Endothelial cell of umbilical vein (primary cell): ENCODE results near the gene SLC27A4. TPM values are rescaled to one million over a fixed set of nuclear protein-coding genes. Genes with fewer than 3 reads are reported as not detected.

Source experiments
- BruUV-seq: library from RNA; stranded (reverse); fragments of 400-500 nt; replicated peaks from 2 replicates; lab custom pipeline; 2021; lab: Mats Ljungman, UMichigan
- CTCF ChIA-PET: fragments of 300-600, 350-600 bp; sonication (Branson Sonifier 250); formaldehyde crosslinking; loops from one replicate; lab custom pipeline; 2021; ENCODE audit warnings: antibody characterized with exemption, inconsistent platforms; lab: Charles Lee
- POLR2A ChIA-PET: fragments of 300-600, 350-600 bp; sonication (Branson Sonifier 250); formaldehyde crosslinking; loops from one replicate; lab custom pipeline; 2021; ENCODE audit warnings: antibody characterized with exemption, inconsistent platforms; lab: Charles Lee
- DNase-seq: peaks from one replicate; pipeline ENCODE4 v3.0.0-alpha.2; 2011; ENCODE audit warnings: low read depth, low spot score
- FAIRE-seq: peaks from 2 replicates; lab custom pipeline; 2011; peaks lifted over from hg19 to GRCh38; lab: Jason Lieb, UNC
- H2AFZ ChIP-seq: 2 replicates; pipeline ENCODE4 v1.6.0; 2012; ENCODE audit warnings: low read depth, low read length, control low read depth, inconsistent platforms
- H3K27ac ChIP-seq: 2 replicates; pipeline ENCODE4 v1.5.1; 2011; ENCODE audit warnings: low read depth, mild to moderate bottlenecking, control low read depth, low read length, moderate library complexity; ENCODE audit not compliant: insufficient read depth
- H3K27me3 ChIP-seq, 2 experiments: 2 replicates each; pipeline versions ENCODE4 v1.6.0 to v1.6.1; 2011; ENCODE audit warnings: low read length in 2 of 2, mixed read lengths in 1 of 2; ENCODE audit not compliant: control insufficient read depth in 2 of 2, insufficient read depth in 2 of 2
- H3K36me3 ChIP-seq, 2 experiments: 2 replicates in 1 of 2; 3 replicates in 1 of 2; pipeline ENCODE4 v1.5.1; 2011; ENCODE audit warnings: low read length in 2 of 2, mild to moderate bottlenecking in 1 of 2, moderate library complexity in 1 of 2; ENCODE audit not compliant: control insufficient read depth in 2 of 2, insufficient read depth in 2 of 2; ENCODE audit errors: extremely low read depth in 1 of 2
- H3K4me1 ChIP-seq: 3 replicates; pipeline ENCODE4 v1.5.1; 2011; ENCODE audit warnings: mild to moderate bottlenecking, low read length; ENCODE audit not compliant: control insufficient read depth, insufficient read depth; ENCODE audit errors: extremely low read depth
- H3K4me2 ChIP-seq: 2 replicates; pipeline ENCODE4 v1.6.1; 2011; ENCODE audit warnings: low read length, control low read depth, mixed read lengths; ENCODE audit not compliant: insufficient read depth
- H3K4me3 ChIP-seq, 3 experiments: fragments of 200-600 bp in 1 of 3; sonication (generic), shearing (Covaris generic) in 1 of 3; replicated peaks in 1 of 3; 2 replicates each; pipeline ENCODE4 v1.5.1; 2011 to 2016; ENCODE audit warnings: control low read depth in 3 of 3, low read length in 3 of 3, mild to moderate bottlenecking in 2 of 3, inconsistent platforms in 1 of 3, low read depth in 1 of 3, moderate library complexity in 1 of 3; ENCODE audit not compliant: insufficient read depth in 1 of 3
- H3K79me2 ChIP-seq: 2 replicates; pipeline ENCODE4 v1.6.0; 2012; ENCODE audit warnings: low read length, inconsistent platforms; ENCODE audit not compliant: control insufficient read depth, insufficient read depth
- H3K9ac ChIP-seq: replicated peaks from 2 replicates; pipeline ENCODE3; 2011; ENCODE audit warnings: low read length, control low read depth; ENCODE audit not compliant: insufficient read depth; ENCODE audit errors: extremely low read depth
- H3K9me1 ChIP-seq: replicated peaks from 3 replicates; pipeline ENCODE4 v1.6.0; 2011; ENCODE audit warnings: mild to moderate bottlenecking, low read length; ENCODE audit not compliant: control insufficient read depth, insufficient read depth; ENCODE audit errors: extremely low read depth
- H3K9me3 ChIP-seq: replicated peaks from 2 replicates; pipeline ENCODE4 v1.5.1; 2012; ENCODE audit warnings: low read length, inconsistent platforms; ENCODE audit not compliant: control insufficient read depth, insufficient read depth
- H4K20me1 ChIP-seq: replicated peaks from 2 replicates; pipeline ENCODE3; 2011; ENCODE audit warnings: mild to moderate bottlenecking, low read length; ENCODE audit not compliant: control insufficient read depth, insufficient read depth; ENCODE audit errors: extremely low read depth
- CTCF ChIP-seq, 2 donors: IDR thresholded peaks; 1 replicate in 1 of 2; 2 replicates in 1 of 2; pipeline ENCODE4 v1.5.1; 2011; ENCODE audit warnings: low read length in 2 of 2, mild to moderate bottlenecking in 2 of 2, moderate library complexity in 2 of 2, control low read depth in 1 of 2, inconsistent platforms in 1 of 2, low read depth in 1 of 2; ENCODE audit not compliant: insufficient read depth in 1 of 2; ENCODE audit errors: extremely low read depth in 1 of 2
- EZH2 ChIP-seq: IDR thresholded peaks from 2 replicates; pipeline ENCODE4 v1.6.1; 2012; ENCODE audit warnings: borderline replicate concordance, low read depth, mild to moderate bottlenecking, moderate library complexity, low read length, inconsistent platforms; ENCODE audit not compliant: severe bottlenecking
- FOS ChIP-seq: IDR thresholded peaks from 2 replicates; pipeline ENCODE4 v1.6.1; 2011; ENCODE audit warnings: mild to moderate bottlenecking, low read length, moderate library complexity, borderline replicate concordance; ENCODE audit not compliant: insufficient read depth
- GATA2 ChIP-seq: IDR thresholded peaks from 2 replicates; pipeline ENCODE4 v1.7.0; 2011; ENCODE audit warnings: low read depth, mild to moderate bottlenecking, moderate library complexity, mixed read lengths, low read length; ENCODE audit not compliant: insufficient read length, insufficient read depth
- JUN ChIP-seq: IDR thresholded peaks from 2 replicates; pipeline ENCODE4 v1.6.1; 2011; ENCODE audit warnings: borderline replicate concordance, low read depth; ENCODE audit not compliant: insufficient read length, insufficient read depth
- MAX ChIP-seq: IDR thresholded peaks from 2 replicates; pipeline ENCODE4 v1.6.1; 2011; ENCODE audit not compliant: insufficient read depth, insufficient read length
- MYC ChIP-seq: IDR thresholded peaks from one replicate; pipeline ENCODE4 v1.6.1; 2011; ENCODE audit warnings: mild to moderate bottlenecking, low read depth, low read length
- POLR2A ChIP-seq: IDR thresholded peaks from 2 replicates; pipeline ENCODE4 v1.6.1; 2012; ENCODE audit warnings: low read depth, mild to moderate bottlenecking, control low read depth, low read length
- POLR2AphosphoS5 ChIP-seq: IDR thresholded peaks from 2 replicates; pipeline ENCODE4 v1.6.1; 2012; ENCODE audit warnings: low read depth, mild to moderate bottlenecking, control low read depth, low read length, moderate library complexity; ENCODE audit not compliant: insufficient read depth
- dilution Hi-C: fragments of 300-500 bp; cut with MboI; formaldehyde crosslinking; loops from one replicate; pipeline ENCODE4 v1.15.0; 2019; ENCODE audit warnings: low sequenced_read_pairs; ENCODE audit not compliant: extremely low pct_ligation_motif_present
- intact Hi-C: fragments of 100-400 bp; cut with micrococcal nuclease; formaldehyde crosslinking; loops from one replicate; pipeline ENCODE4 v1.10.0; 2022
- polyA plus RNA-seq, 4 experiments: library from polyadenylated mRNA; depleted of rRNA in 3 of 4; stranded (reverse) in 3 of 4; unstranded in 1 of 4; fragments of >200 nt; gene quantifications; 2 replicates each; pipeline versions ENCODE4 v1.2.1 to v1.2.3, GENCODE V29; 2011 to 2012; ENCODE audit warnings: missing spikeins in 1 of 4
- total RNA-seq: library from RNA; stranded (reverse); gene quantifications from 2 replicates; pipeline ENCODE4 v1.2.3, GENCODE V29; 2021

The SLC27A4 gene
- total and polyA plus RNA-seq, 2 donors (not counting 3 experiments of a cell fraction or from before 2014, with no cell fraction given): 29.9 to 35.0 TPM

GRCh38 chr9:128309551-128309950 is 30.8 kb upstream of the SLC27A4 start:
- Histone ChIP-seq H4K20me1 (no peaks in the 10 kb centered on the region), H3K4me3 (no peak overlapping the region), H2AFZ (no peak overlapping the region), H3K9ac (no peak overlapping the region), H3K27ac (no peak overlapping the region), H3K79me2 (no peaks in the 10 kb centered on the region), H3K36me3 (peaks cover 3 to 21% of the 10 kb centered on the region in 2 experiments), H3K9me1 (no peaks in the 10 kb centered on the region), H3K4me1 (peaks cover 6% of the 10 kb centered on the region), H3K4me2 (no peak overlapping the region), H3K27me3 (no peaks in the 10 kb centered on the region), H3K9me3 (no peaks in the 10 kb centered on the region)
- BruUV-seq: no TSS peak
- DNase-seq (no peak), FAIRE-seq (no peak)
- intact Hi-C loops: no loop called here
- TF ChIP-seq MAX: no peak
- TF ChIP-seq MYC: no peak
- TF ChIP-seq EZH2: no peak
- no peak for TF ChIP-seq GATA2
- TF ChIP-seq CTCF (IDR thresholded peaks at IDR 0.05; ENCODE audit: extremely low read depth in 1 of 2, insufficient read depth in 1 of 2, low read depth in 1 of 2, low read length in 2 of 2): no peak
- TF ChIP-seq POLR2A: no peak
- no peak for TF ChIP-seq FOS
- no peak for TF ChIP-seq JUN
- TF ChIP-seq POLR2AphosphoS5: no peak
- CTCF ChIA-PET: interaction anchor here (0.7 to 1.1 kb wide), 3 partner anchors 14 to 52 kb away, joined by 3 to 5 read pairs (median 3); no protein-coding TSS in a partner anchor
- POLR2A ChIA-PET: no interaction called here
- dilution Hi-C loops: no loop called here
